ENCODE measurements around the gene GSC2. TPM values are rescaled to one million over a fixed set of nuclear protein-coding genes. Genes with fewer than 3 reads are reported as not detected.

The GSC2 gene, protein sequence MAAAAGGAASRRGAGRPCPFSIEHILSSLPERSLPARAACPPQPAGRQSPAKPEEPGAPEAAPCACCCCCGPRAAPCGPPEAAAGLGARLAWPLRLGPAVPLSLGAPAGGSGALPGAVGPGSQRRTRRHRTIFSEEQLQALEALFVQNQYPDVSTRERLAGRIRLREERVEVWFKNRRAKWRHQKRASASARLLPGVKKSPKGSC
- total RNA-seq (ENCODE audit: low replicate concordance): not detected in 2 replicates
- long read RNA-seq: 0 reads

- H3K27me3 Mint-ChIP-seq: peaks cover 71% of the 10 kb centered on the region
- peaks cover 6% of the 10 kb centered on the region for H3K36me3 Mint-ChIP-seq
- H3K27ac Mint-ChIP-seq: no peak within 1 kb of the TSS
- DNase-seq (ENCODE audit: extremely low spot score, unreplicated experiment): no peak
- TF ChIP-seq, protein P1, sequence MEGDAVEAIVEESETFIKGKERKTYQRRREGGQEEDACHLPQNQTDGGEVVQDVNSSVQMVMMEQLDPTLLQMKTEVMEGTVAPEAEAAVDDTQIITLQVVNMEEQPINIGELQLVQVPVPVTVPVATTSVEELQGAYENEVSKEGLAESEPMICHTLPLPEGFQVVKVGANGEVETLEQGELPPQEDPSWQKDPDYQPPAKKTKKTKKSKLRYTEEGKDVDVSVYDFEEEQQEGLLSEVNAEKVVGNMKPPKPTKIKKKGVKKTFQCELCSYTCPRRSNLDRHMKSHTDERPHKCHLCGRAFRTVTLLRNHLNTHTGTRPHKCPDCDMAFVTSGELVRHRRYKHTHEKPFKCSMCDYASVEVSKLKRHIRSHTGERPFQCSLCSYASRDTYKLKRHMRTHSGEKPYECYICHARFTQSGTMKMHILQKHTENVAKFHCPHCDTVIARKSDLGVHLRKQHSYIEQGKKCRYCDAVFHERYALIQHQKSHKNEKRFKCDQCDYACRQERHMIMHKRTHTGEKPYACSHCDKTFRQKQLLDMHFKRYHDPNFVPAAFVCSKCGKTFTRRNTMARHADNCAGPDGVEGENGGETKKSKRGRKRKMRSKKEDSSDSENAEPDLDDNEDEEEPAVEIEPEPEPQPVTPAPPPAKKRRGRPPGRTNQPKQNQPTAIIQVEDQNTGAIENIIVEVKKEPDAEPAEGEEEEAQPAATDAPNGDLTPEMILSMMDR (conservative IDR thresholded peaks at IDR 0.05): no peak
- peaks cover 4% of the 10 kb centered on the region for H3K4me1 Mint-ChIP-seq (ENCODE audit: unreplicated experiment)
- H3K4me3 Mint-ChIP-seq: peak within 1 kb of the TSS; percentile 76
- no peaks in the 10 kb centered on the region for H3K9me3 Mint-ChIP-seq
Observed at GRCh38 chr22:19149991-19150390, at the start of gene GSC2. Gene GSC2 (minus strand): TSS chr22:19150292. CDS start chr22:19150283, 9 bp downstream.

GRCh38 chr22:19199479-19199878 lies 49.4 kb upstream of the GSC2 start:
- Mint-ChIP-seq H3K4me1 (ENCODE audit: unreplicated experiment) (peaks cover 23% of the 10 kb centered on the region), H3K4me3 (no peak overlapping the region), H3K9me3 (no peaks in the 10 kb centered on the region)

DNA sequence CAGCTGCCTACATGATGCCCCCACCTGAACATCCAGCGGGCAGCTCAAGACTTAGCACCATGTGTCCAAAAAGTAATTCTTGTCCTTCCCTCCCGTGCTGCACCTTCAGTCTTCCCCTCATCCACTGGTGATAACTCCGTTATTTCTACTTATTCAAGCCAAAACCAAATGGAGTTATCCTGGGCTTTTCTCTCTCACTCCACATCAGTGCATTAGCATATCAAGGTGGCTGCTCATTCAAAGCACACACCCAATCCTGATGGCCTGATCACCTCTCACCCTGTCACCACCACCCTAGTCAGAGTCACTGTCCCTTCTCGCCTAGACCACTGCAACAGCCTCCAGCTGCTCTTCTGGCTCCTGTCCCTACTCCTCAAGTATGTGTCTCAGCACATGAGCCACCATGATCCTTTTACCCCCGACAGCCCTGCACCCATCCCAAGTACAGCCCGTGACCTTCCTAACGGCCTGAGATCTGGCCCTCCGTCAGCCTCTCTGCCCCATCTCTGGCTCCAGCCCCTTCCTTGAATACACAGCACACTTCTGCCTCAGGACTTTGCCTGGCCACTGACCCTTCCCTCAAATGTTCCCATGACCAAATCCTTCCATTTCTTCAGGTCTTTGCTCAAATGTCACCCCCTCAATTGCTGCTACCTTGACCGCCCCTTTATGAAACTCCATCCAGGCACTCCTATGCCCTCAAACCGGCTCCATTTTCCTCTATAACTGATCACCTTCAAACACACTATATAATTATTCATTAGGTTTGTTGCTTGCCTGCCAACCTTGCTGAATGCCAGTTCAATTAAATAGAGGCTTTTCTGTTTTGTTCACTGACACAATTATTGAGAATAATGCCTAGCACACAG lies 48.1 kb upstream of the GSC2 start:
- no peak for DNase-seq (ENCODE audit: extremely low spot score, unreplicated experiment)
- Mint-ChIP-seq H3K36me3 (peaks cover 9% of the 10 kb centered on the region), H3K4me3 (no peak overlapping the region), H3K9me3 (no peaks in the 10 kb centered on the region), H3K27me3 (no peaks in the 10 kb centered on the region), H3K4me1 (ENCODE audit: unreplicated experiment) (peaks cover 13% of the 10 kb centered on the region), H3K27ac (peak overlapping the region; percentile 7)
- TF ChIP-seq, protein P1 (conservative IDR thresholded peaks at IDR 0.05): no peak

More at GRCh38 chr22:19199479-19199878, 49.4 kb upstream of the GSC2 start:
- Mint-ChIP-seq H3K36me3 (peaks cover 9% of the 10 kb centered on the region), H3K27me3 (no peaks in the 10 kb centered on the region), H3K27ac (no peak overlapping the region)
- TF ChIP-seq, protein P1 (conservative IDR thresholded peaks at IDR 0.05): no peak
- DNase-seq (ENCODE audit: extremely low spot score, unreplicated experiment): no peak

DNA sequence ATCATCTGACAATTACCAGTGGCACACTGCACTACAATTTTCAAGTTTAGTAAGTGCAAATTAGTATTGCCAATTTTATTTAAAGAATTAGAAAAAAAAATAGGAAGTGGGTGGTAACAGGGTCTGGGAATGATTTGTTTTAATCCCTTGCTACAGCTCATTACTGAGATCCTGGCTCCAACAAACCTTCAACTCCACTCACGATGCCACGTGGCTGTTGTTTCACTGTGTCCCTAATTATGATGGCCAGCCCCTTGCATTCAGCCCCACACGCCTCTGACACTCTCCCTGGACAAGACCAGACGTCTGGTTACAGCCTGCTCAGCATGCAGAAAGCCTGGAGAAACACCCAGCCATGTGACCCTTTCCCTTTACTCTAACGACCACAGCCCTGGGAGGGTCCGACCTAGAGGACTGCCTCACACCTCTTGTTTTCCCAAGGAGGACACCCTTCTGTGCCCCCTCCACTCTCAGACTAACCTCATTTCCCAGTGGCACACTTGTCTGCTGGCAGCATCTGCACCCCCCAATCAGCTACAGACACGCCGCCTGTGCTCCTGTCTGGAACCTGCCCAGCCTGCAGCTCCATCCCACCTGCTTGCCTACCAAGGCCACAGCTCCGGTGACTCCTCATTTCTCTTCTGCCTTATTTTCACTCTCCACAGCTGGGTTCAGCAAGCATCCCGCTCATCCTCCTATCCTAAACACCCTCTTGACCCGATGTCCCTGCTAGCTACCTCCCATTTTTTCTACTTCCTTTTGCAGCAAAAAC lies 46.9 kb upstream of the GSC2 start:
- peaks cover 5% of the 10 kb centered on the region for H3K36me3 Mint-ChIP-seq
- H3K27ac Mint-ChIP-seq: no peak overlapping the region
- no peaks in the 10 kb centered on the region for H3K9me3 Mint-ChIP-seq
- no peak overlapping the region for H3K4me3 Mint-ChIP-seq
- no peaks in the 10 kb centered on the region for H3K27me3 Mint-ChIP-seq
- peaks cover 13% of the 10 kb centered on the region for H3K4me1 Mint-ChIP-seq (ENCODE audit: unreplicated experiment)
- DNase-seq (ENCODE audit: extremely low spot score, unreplicated experiment): no peak
- TF ChIP-seq, protein P1 (conservative IDR thresholded peaks at IDR 0.05): no peak
